PFSK-1 (cell line): ENCODE results near the gene TRAPPC3.

Experiments
- POLR2AphosphoS5 ChIP-seq: IDR thresholded peaks from 2 replicates; pipeline ENCODE4 v1.6.1; 2012; ENCODE audit warnings: low read depth, mild to moderate bottlenecking, control low read depth, low read length, moderate library complexity
- TAF1 ChIP-seq: IDR thresholded peaks from 2 replicates; pipeline ENCODE4 v1.6.1; 2012; ENCODE audit warnings: low read length, control low read depth, borderline replicate concordance; ENCODE audit not compliant: insufficient read depth

- TF ChIP-seq TAF1 (no peak), POLR2AphosphoS5 (no peak)
Measured at GRCh38 chr1:36108314-36108713, 41.0 kb downstream of the TRAPPC3 start.
